Esophagus muscularis mucosa (tissue), 4 donors: ENCODE results near the gene IQCN. TPM values are rescaled to one million over a fixed set of nuclear protein-coding genes. Genes with fewer than 3 reads are reported as not detected.

Source experiments
- DNase-seq: peaks from one replicate; pipeline ENCODE4 v3.0.0-alpha.2; 2017; ENCODE audit errors: extremely low spot score
- H3K27ac ChIP-seq, 4 donors: fragments of 200-600 bp; sonication (generic); replicated peaks in 1 of 4; 1 replicate in 3 of 4; 2 replicates in 1 of 4; pipeline ENCODE4 v1.5.1; 2016 to 2019; ENCODE audit warnings: mild to moderate bottlenecking in 1 of 4
- H3K27me3 ChIP-seq, 4 donors: fragments of 200-600 bp; sonication (generic); one replicate each; pipeline versions ENCODE4 v1.5.1 to v1.6.0; 2016 to 2019
- H3K36me3 ChIP-seq, 4 donors: fragments of 200-600 bp; sonication (generic); one replicate each; pipeline ENCODE4 v1.5.1; 2016 to 2019
- H3K4me1 ChIP-seq, 4 donors: fragments of 200-600 bp; sonication (generic); one replicate each; pipeline ENCODE4 v1.5.1; 2016 to 2019
- H3K4me3 ChIP-seq, 4 donors: fragments of 200-600 bp; sonication (generic); 1 replicate in 2 of 4; 2 replicates in 2 of 4; pipeline ENCODE4 v1.5.1; 2016 to 2019; ENCODE audit warnings: mild to moderate bottlenecking in 4 of 4, moderate library complexity in 1 of 4
- H3K9me3 ChIP-seq, 4 donors: fragments of 200-600 bp; sonication (generic); 1 replicate in 3 of 4; 2 replicates in 1 of 4; pipeline ENCODE4 v1.5.1; 2016 to 2019
- EP300 ChIP-seq: sonication (generic); formaldehyde crosslinking; IDR thresholded peaks from one replicate; pipeline ENCODE4 v1.6.1; 2017; ENCODE audit warnings: antibody characterized with exemption
- POLR2A ChIP-seq: fragments of 450-650 bp; IDR thresholded peaks from one replicate; pipeline ENCODE4 v1.6.1; 2017; ENCODE audit warnings: antibody characterized with exemption, moderate library complexity, mild to moderate bottlenecking, low read depth
- POLR2AphosphoS5 ChIP-seq, 2 donors: sonication (generic); formaldehyde crosslinking; IDR thresholded peaks; one replicate each; pipeline ENCODE4 v1.6.1; 2017; ENCODE audit warnings: antibody characterized with exemption in 2 of 2
- WGBS: methylation state at CpG from one replicate; pipeline ENCODE4 v1.1.5; 2018; 5-methylcytosine and 5-hydroxymethylcytosine counted together
- intact Hi-C: fragments of 100-400 bp; cut with DNase I; formaldehyde crosslinking; loops from one replicate; pipeline ENCODE4 v1.15.1; 2023
- total RNA-seq, 4 donors: library from RNA; depleted of rRNA; stranded (reverse); fragments of >200 nt; gene quantifications; one replicate each; pipeline versions ENCODE4 v1.1.0 to v1.2.1, GENCODE V29; 2016
- TF ChIP-seq, protein P1 (sequence below), 3 experiments: fragments of 200-600 bp in 2 of 3; fragments of 450-650 bp in 1 of 3; sonication (generic) in 2 of 3; IDR thresholded peaks; one replicate each; pipeline ENCODE4 v1.5.1; 2017 to 2019; ENCODE audit warnings: antibody characterized with exemption in 3 of 3, mild to moderate bottlenecking in 2 of 3, moderate library complexity in 1 of 3

The IQCN gene
- total RNA-seq, 4 donors from 2014 or later: 0.52 to 2.5 (median 1.3) TPM

DNA sequence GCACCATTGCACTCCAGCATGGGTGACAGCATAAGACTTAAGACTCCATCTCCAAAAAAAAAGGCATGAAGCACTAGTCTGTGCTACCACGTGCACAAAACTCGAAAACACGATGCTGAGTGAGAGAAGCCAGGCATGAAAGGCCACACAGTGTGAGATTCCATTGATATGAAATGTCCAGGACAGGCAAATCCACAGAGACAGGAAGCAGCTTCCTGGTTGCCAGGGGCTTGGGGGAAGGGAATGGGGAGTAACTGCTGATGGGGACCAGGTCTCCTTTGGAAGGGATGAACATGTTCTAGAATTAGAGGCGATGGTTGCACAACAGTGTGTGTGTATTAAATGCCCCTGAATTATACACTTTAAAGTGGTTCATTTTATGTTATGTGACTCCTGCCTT is 23.1 kb upstream of the IQCN start:
- Histone ChIP-seq H3K9me3 (no peaks in the 10 kb centered on the region), H3K27me3 (no peaks in the 10 kb centered on the region), H3K4me3 (no peak overlapping the region), H3K36me3 (no peaks in the 10 kb centered on the region), H3K27ac (peak overlapping the region in 1 of 4 donors; percentile 23), H3K4me1 (peaks cover 27 to 46% (median 38%) of the 10 kb centered on the region in 4 donors)
- no peak for DNase-seq
- intact Hi-C loops: no loop called here
- 58% methylated on average over 4 of the region's 4 CpGs for whole genome bisulfite sequencing
- TF ChIP-seq, protein P1, sequence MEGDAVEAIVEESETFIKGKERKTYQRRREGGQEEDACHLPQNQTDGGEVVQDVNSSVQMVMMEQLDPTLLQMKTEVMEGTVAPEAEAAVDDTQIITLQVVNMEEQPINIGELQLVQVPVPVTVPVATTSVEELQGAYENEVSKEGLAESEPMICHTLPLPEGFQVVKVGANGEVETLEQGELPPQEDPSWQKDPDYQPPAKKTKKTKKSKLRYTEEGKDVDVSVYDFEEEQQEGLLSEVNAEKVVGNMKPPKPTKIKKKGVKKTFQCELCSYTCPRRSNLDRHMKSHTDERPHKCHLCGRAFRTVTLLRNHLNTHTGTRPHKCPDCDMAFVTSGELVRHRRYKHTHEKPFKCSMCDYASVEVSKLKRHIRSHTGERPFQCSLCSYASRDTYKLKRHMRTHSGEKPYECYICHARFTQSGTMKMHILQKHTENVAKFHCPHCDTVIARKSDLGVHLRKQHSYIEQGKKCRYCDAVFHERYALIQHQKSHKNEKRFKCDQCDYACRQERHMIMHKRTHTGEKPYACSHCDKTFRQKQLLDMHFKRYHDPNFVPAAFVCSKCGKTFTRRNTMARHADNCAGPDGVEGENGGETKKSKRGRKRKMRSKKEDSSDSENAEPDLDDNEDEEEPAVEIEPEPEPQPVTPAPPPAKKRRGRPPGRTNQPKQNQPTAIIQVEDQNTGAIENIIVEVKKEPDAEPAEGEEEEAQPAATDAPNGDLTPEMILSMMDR (IDR thresholded peaks at IDR 0.05): no peak
- TF ChIP-seq POLR2AphosphoS5 (IDR thresholded peaks at IDR 0.05) (no peak), EP300 (no peak), POLR2A (no peak)

DNA sequence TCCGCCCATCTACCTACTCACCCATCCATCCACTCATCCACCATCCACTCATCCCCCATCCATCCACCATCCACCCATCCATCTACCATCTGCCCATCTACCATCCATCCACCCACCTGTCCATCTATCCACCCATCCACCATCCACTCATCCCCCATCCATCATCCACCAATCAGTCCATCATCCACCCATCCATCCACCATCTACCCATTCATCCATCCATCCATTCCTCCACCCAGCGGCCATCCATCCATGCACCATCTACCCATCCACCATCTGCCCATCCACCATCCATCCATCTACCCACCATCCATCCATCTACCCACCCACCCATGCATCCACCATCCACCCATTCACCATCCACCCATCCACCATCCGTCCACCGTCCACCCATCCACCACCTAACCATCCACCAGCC is 20.8 kb upstream of the IQCN start:
- H3K9me3 ChIP-seq: no peaks in the 10 kb centered on the region
- WGBS: 72% methylated on average over 4 of the region's 4 CpGs
- H3K4me3 ChIP-seq: no peak overlapping the region
- TF ChIP-seq POLR2A (no peak), POLR2AphosphoS5 (IDR thresholded peaks at IDR 0.05) (no peak), EP300 (no peak)
- TF ChIP-seq, protein P1 (IDR thresholded peaks at IDR 0.05): no peak
- peaks cover 21 to 40% (median 36%) of the 10 kb centered on the region in 4 donors for H3K4me1 ChIP-seq
- no peaks in the 10 kb centered on the region for H3K36me3 ChIP-seq
- intact Hi-C loops: no loop called here
- no peaks in the 10 kb centered on the region for H3K27me3 ChIP-seq
- DNase-seq: no peak
- peak overlapping the region in 1 of 4 donors; percentile 97 for H3K27ac ChIP-seq

DNA sequence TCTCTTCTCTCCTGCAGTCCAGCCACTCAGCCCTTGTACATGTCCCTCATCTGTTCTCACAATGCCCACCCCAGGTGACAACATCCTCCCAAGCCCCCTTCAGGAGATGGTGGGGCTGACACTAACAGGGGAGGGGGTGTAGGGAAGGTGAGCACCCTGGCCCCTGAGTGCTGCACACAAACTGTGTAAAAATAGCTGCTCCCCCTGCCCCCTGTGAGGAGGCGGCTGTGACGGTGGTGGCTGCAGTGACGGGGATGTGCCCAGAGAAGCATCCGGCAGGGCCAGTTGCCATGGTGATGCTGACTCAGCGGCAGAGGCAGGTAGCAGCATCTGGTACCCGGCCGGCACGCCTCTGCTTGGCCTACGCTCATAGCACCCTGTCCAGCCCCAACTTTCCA is 20.2 kb upstream of the IQCN start:
- no CpG with 5 or more reads among the region's 9 CpGs for WGBS
- DNase-seq: no peak
- H3K9me3 ChIP-seq: no peaks in the 10 kb centered on the region
- H3K27ac ChIP-seq: peak overlapping the region; percentile 97 to 99 (median 98)
- H3K4me1 ChIP-seq: peaks cover 21 to 45% (median 39%) of the 10 kb centered on the region in 4 donors
- no peaks in the 10 kb centered on the region for H3K36me3 ChIP-seq
- no peaks in the 10 kb centered on the region for H3K27me3 ChIP-seq
- H3K4me3 ChIP-seq: no peak overlapping the region
- TF ChIP-seq, protein P1 (IDR thresholded peaks at IDR 0.05): no peak
- no peak for TF ChIP-seq POLR2AphosphoS5 (IDR thresholded peaks at IDR 0.05)
- TF ChIP-seq EP300: no peak
- TF ChIP-seq POLR2A: no peak
- intact Hi-C loops: no loop called here

DNA sequence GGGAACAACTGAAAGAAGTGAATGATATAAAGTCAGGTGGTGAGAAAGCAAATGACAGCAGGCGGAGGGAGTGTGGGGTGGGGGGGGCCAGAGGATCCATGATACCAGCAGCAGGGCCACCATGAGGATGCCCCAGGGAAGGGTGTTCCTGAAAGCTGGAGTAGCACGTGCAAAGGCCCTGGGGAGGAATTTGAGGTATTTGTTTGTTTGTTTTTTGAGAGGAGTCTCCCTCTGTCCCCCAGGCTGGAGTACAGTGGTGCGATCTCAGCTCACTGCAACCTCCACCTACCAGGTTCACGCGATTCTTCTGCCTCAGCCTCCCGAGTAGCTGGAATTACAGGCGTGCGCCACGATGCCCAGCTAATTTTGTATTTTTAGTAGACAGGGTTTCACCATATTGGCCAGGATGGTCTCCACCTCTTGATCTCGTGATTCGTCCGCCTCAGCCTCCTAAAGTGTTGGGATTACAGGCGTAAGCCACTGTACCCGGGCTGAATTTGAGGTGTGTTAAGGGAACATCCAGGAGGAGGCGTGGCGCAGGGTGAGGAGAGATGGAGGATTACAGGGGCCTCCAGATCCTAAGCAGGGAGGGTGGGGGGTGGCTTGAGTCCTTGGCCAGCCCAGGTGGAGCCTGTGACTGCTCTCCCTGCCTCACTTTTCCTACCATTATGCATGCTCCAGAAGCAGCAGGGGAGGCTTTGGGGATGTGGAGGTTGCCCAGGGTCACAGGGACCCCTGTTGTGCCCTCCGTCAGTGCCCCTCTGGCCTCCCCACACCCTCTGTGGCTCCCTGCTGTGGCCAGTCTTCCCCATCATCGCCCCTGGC is 19.6 kb upstream of the IQCN start:
- intact Hi-C loops: no loop called here
- no peak for DNase-seq
- H3K27ac ChIP-seq: peak overlapping the region; percentile 97 to 99 (median 98)
- TF ChIP-seq POLR2AphosphoS5 (IDR thresholded peaks at IDR 0.05) (no peak), EP300 (no peak), POLR2A (no peak)
- TF ChIP-seq, protein P1 (IDR thresholded peaks at IDR 0.05): no peak
- no peaks in the 10 kb centered on the region for H3K27me3 ChIP-seq
- peaks cover 21 to 45% (median 39%) of the 10 kb centered on the region in 4 donors for H3K4me1 ChIP-seq
- no peaks in the 10 kb centered on the region for H3K9me3 ChIP-seq
- WGBS: 69% methylated on average over 13 of the region's 18 CpGs
- H3K4me3 ChIP-seq: peak overlapping the region in 3 of 4 donors; percentile 67 to 77 (median 76)
- no peaks in the 10 kb centered on the region for H3K36me3 ChIP-seq
